Testis (tissue), 3 donors: Measurements from ENCODE around the gene KAT2A. TPM values are rescaled to one million over a fixed set of nuclear protein-coding genes. Genes with fewer than 3 reads are reported as not detected.

Experiments
- DNase-seq: peaks from one replicate; pipeline ENCODE4 v3.0.0-alpha.2; 2019
- H3K27ac ChIP-seq, 2 donors: fragments of 200-600 bp; sonication (generic); one replicate each; pipeline ENCODE4 v1.5.1; 2019
- H3K27me3 ChIP-seq: fragments of 200-600 bp; sonication (generic); one replicate; pipeline ENCODE4 v1.5.1; 2019
- H3K36me3 ChIP-seq: fragments of 200-600 bp; sonication (generic); one replicate; pipeline ENCODE4 v1.5.1; 2017; ENCODE audit warnings: low read depth; ENCODE audit errors: missing control alignments
- H3K4me1 ChIP-seq: fragments of 200-600 bp; sonication (generic); one replicate; pipeline ENCODE4 v1.5.1; 2019
- H3K4me3 ChIP-seq, 2 donors: fragments of 200-600 bp; sonication (generic); one replicate each; pipeline ENCODE4 v1.5.1; 2017 to 2019
- H3K9me3 ChIP-seq: fragments of 200-600 bp; sonication (generic); one replicate; pipeline ENCODE4 v1.5.1; 2017
- CTCF ChIP-seq, 3 experiments: fragments of 450-650 bp in 2 of 3; fragments of 200-600 bp in 1 of 3; sonication (generic) in 1 of 3; IDR thresholded peaks; one replicate each; pipeline ENCODE4 v1.5.1; 2016 to 2019; ENCODE audit warnings: antibody characterized with exemption in 3 of 3, mild to moderate bottlenecking in 2 of 3, moderate library complexity in 1 of 3
- POLR2A ChIP-seq: fragments of 450-650 bp; IDR thresholded peaks from one replicate; pipeline ENCODE4 v1.6.1; 2017; ENCODE audit warnings: antibody characterized with exemption, mild to moderate bottlenecking, moderate library complexity
- WGBS, 2 donors: methylation state at CpG; one replicate each; pipeline ENCODE4 v1.1.5; 2018; 5-methylcytosine and 5-hydroxymethylcytosine counted together
- intact Hi-C: fragments of 100-400 bp; cut with DNase I; formaldehyde crosslinking; loops from one replicate; pipeline ENCODE4 v1.15.1; 2023; ENCODE audit warnings: low total_unique reads
- polyA plus RNA-seq: library from polyadenylated mRNA; stranded (reverse); fragments of 350-450 nt; fragmentation: Illumina TruSeq; extraction: RNeasy Lipid Tissue Mini Kit (QIAGEN cat#74804); gene quantifications from one replicate; pipeline ENCODE4 v1.2.3, GENCODE V29; 2014; ENCODE audit warnings: low read depth, low replicate concordance; ENCODE audit not compliant: insufficient read depth
- total RNA-seq, 2 donors: library from RNA; depleted of rRNA; stranded (reverse); fragments of >200 nt; gene quantifications; one replicate each; pipeline ENCODE4 v1.2.3, GENCODE V29; 2016

KAT2A gene
- total and polyA plus RNA-seq, 3 donors from 2014 or later, result 37.6 to 111 (median 109) TPM

- TF ChIP-seq POLR2A (no peak), CTCF (IDR thresholded peaks at IDR 0.05) (no peak)
- H3K4me3 ChIP-seq, result no peak overlapping the region
- peak; percentile 58 for DNase-seq
Observed at GRCh38 chr17:42135664-42136653, 14.8 kb upstream of the KAT2A start.

GRCh38 chr17:42135151-42135550, 14.0 kb upstream of the KAT2A start:
- Histone ChIP-seq H3K9me3 (no peaks in the 10 kb centered on the region), H3K4me1 (peaks cover 61% of the 10 kb centered on the region), H3K4me3 (no peak overlapping the region), H3K36me3 (no peaks in the 10 kb centered on the region), H3K27me3 (no peaks in the 10 kb centered on the region), H3K27ac (peak overlapping the region; percentile 32 to 71)
- 69 to 70% methylated on average over 6 of the region's 6 CpGs for WGBS, 2 donors
- intact Hi-C loops, result no loop called here
- DNase-seq, result no peak
- TF ChIP-seq CTCF (IDR thresholded peaks at IDR 0.05) (no peak), POLR2A (no peak)

More at GRCh38 chr17:42135664-42136653, 14.8 kb upstream of the KAT2A start:
- Histone ChIP-seq H3K4me1 (peaks cover 53% of the 10 kb centered on the region), H3K9me3 (no peaks in the 10 kb centered on the region), H3K27ac (peak overlapping the region; percentile 32 to 71), H3K36me3 (no peaks in the 10 kb centered on the region), H3K27me3 (no peaks in the 10 kb centered on the region)
- intact Hi-C loops, result no loop called here
- WGBS, 2 donors, result 41 to 46% methylated on average over 15 of the region's 15 CpGs

GRCh38 chr17:42133461-42134041, 12.4 kb upstream of the KAT2A start:
- no peak for DNase-seq
- H3K27me3 ChIP-seq, result no peaks in the 10 kb centered on the region
- H3K27ac ChIP-seq, result peak overlapping the region in 1 of 2 donors; percentile 89

GRCh38 chr17:42132941-42133340, 11.8 kb upstream of the KAT2A start:
- TF ChIP-seq POLR2A (no peak), CTCF (IDR thresholded peaks at IDR 0.05) (no peak)
- H3K27me3 ChIP-seq, result no peaks in the 10 kb centered on the region
- H3K9me3 ChIP-seq, result no peaks in the 10 kb centered on the region
- H3K4me3 ChIP-seq, result no peak overlapping the region
- no peaks in the 10 kb centered on the region for H3K36me3 ChIP-seq
- DNase-seq, result no peak
- peak overlapping the region in 1 of 2 donors; percentile 89 for H3K27ac ChIP-seq
- WGBS, 2 donors, result 44 to 62% methylated on average over 3 of the region's 3 CpGs
- intact Hi-C loops, result no loop called here
- peaks cover 66% of the 10 kb centered on the region for H3K4me1 ChIP-seq

More at GRCh38 chr17:42133461-42134041, 12.4 kb upstream of the KAT2A start:
- Histone ChIP-seq H3K4me1 (peaks cover 69% of the 10 kb centered on the region), H3K4me3 (no peak overlapping the region), H3K36me3 (no peaks in the 10 kb centered on the region), H3K9me3 (no peaks in the 10 kb centered on the region)
- WGBS, 2 donors, result 39 to 58% methylated on average over 4 of the region's 4 CpGs
- TF ChIP-seq POLR2A (no peak), CTCF (IDR thresholded peaks at IDR 0.05) (no peak)
- intact Hi-C loops, result no loop called here
